Renal cortical epithelial cell (primary cell): Measurements from ENCODE around the gene LCE2D. TPM values are rescaled to one million over a fixed set of nuclear protein-coding genes. Genes with fewer than 3 reads are reported as not detected.

Experiments used
- DNase-seq: peaks from one replicate; pipeline ENCODE4 v3.0.0-alpha.2; 2011; ENCODE audit warnings: low read depth
- total RNA-seq: library from RNA; depleted of rRNA; stranded (reverse); fragments of >200 nt; gene quantifications from 2 replicates; pipeline ENCODE4 v1.2.3, GENCODE V29; 2014

LCE2D gene
- total RNA-seq, 1 donor from 2014 or later = not detected

DNA sequence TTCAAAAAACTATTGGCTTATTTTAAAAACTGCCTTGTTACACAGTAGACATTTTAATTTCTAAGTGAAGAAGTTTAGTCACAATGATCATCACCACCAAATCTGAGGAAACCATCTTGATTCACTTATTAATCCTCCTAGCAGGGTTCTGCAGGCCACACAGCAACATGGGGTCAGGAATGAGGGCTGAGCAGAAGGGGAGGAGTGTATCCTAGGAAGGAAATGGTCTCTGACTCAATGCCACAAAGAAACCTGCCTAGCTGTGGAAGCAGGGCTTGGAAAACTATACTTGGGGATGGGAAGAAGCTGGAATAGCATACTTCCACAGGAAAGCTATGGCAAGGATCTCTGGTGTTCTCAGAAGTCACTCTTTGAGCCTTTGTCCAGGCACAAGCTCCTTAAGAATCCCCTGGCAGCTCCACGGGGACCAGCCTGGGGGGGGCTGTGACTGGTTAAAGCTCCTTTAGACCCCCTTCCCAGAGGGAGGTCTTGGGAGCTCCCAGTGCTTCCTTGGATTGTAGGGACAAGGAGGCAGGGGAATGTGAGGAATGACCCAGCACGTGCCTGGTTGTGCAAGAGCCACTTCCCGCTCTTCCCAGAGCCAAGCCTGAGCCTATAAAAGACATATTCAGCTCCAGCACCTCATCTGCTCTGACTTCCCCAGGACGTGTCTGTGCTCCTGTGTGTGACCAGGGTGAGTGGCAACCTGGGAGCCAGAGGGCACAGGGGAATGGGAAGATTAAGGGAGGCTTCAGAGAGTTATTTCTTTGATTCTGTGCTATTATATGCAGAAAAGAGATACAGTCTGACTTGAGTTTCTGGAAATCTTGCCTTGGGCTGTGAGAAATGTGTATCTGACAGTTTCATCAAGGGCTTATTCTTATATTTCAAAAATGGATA lies 34.8 kb downstream of the LCE2D start, which contains the start of gene LCE2A:
TSS of gene LCE2A (plus strand) at position 645 of the 900 bp plus-strand sequence. CDS start 557 bp downstream, outside the sequence.
- no peak for DNase-seq

DNA sequence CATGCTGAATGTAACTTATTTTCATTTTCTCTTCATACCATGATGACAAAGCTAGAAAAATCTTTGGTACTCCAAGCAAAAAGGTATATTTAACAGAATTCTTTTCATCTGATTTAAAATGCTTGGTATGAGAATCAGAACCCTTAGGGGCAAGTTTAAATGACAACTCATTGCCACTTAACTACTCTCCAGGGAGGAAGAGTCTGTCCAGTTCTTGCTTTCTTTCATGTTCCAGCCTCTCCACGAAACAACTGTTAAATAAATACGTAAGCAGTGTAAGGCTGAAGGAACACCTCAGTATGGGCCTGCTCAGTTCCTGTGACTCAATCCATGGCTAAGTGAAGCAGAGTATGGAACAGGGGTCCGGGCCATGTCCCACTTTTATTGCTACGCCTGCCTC lies 36.6 kb downstream of the LCE2D start:
- DNase-seq = no peak

- DNase-seq = no peak
Observed at GRCh38 chr1:152707860-152708259, 44.7 kb downstream of the LCE2D start, which contains the start of gene LCE4A. LCE4A (plus strand) TSS chr1:152708160; CDS start chr1:152709076, 916 bp downstream.

Other genes with a start within 250 kb of the LCE2D start
- gene CRNN, start 249.1 kb upstream of the LCE2D start, total RNA-seq = not detected in 2 replicates
- gene LCE5A, start 152.6 kb upstream of the LCE2D start, total RNA-seq = not detected in 2 replicates
- not detected in 2 replicates for gene CRCT1, start 148.9 kb upstream of the LCE2D start, total RNA-seq
- gene LCE3E, start 96.6 kb upstream of the LCE2D start, total RNA-seq = not detected in 2 replicates
- not detected in 2 replicates for gene LCE3D, start 82.9 kb upstream of the LCE2D start, total RNA-seq
- not detected in 2 replicates for gene LCE3C, start 63.1 kb upstream of the LCE2D start, total RNA-seq
- not detected in 2 replicates for gene LCE3B, start 49.6 kb upstream of the LCE2D start, total RNA-seq
- not detected in 2 replicates for gene LCE3A, start 40.3 kb upstream of the LCE2D start, total RNA-seq
- not detected in 2 replicates for gene LCE2C, start 11.9 kb downstream of the LCE2D start, total RNA-seq
- gene LCE2B, start 22.7 kb downstream of the LCE2D start, total RNA-seq = not detected in 2 replicates
- gene LCE2A, start 35.0 kb downstream of the LCE2D start, total RNA-seq = not detected in 2 replicates
- gene LCE4A, start 44.8 kb downstream of the LCE2D start, total RNA-seq = not detected in 2 replicates
- not detected in 2 replicates for gene KPRP, start 94.6 kb downstream of the LCE2D start, total RNA-seq
- not detected in 2 replicates for gene LCE1F, start 111.8 kb downstream of the LCE2D start, total RNA-seq
- gene LCE1E, start 122.9 kb downstream of the LCE2D start, total RNA-seq = not detected in 2 replicates
- not detected in 2 replicates for gene LCE1D, start 133.3 kb downstream of the LCE2D start, total RNA-seq
- not detected in 2 replicates for gene LCE1C, start 143.3 kb downstream of the LCE2D start, total RNA-seq
- not detected in 2 replicates for gene LCE1B, start 148.6 kb downstream of the LCE2D start, total RNA-seq
- gene LCE1A, start 164.1 kb downstream of the LCE2D start, total RNA-seq = not detected in 2 replicates
- gene LCE6A, start 179.5 kb downstream of the LCE2D start, total RNA-seq = not detected in 2 replicates
- not detected in 2 replicates for gene LCE7A, start 196.6 kb downstream of the LCE2D start, total RNA-seq
- not detected in 2 replicates for gene SMCP, start 214.9 kb downstream of the LCE2D start, total RNA-seq
- gene IVL, start 245.2 kb downstream of the LCE2D start, total RNA-seq = 0.15 and 2.4 TPM in 2 replicates